C4-2B (cell line): ENCODE data around the gene BOLA1.

ENCODE experiments used
- H3K27ac ChIP-seq: fragments of 450-650 bp; 2 replicates; pipeline ENCODE4 v1.5.1; 2017
- ZFX ChIP-seq: fragments of 450-650 bp; IDR thresholded peaks from 2 replicates; pipeline ENCODE4 v1.6.1; 2017
- TF ChIP-seq, protein P1 (sequence below): fragments of 450-650 bp; conservative IDR thresholded peaks from 2 replicates; pipeline ENCODE4 v1.5.1; 2017; ENCODE audit warnings: mild to moderate bottlenecking

The BOLA1 gene

DNA sequence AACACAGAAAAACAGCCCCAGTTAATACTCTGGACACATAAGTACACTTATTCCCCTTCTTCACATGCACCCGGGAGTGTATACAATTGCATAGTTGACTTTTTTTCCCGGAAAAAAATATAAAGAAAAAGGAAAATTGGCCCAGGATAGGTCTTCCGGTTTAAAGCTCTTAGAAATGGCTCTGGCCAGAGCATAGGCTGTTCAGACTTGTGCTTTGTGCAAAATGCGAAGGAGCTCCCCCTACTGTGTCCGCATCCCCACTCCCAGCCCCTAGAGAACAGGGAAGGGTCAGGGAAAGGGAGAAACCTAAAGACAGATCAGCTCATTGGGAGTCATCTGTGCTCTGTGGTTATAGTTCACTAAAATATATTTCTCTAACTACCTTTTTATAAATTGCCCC, 42.8 kb downstream of the BOLA1 start:
- H3K27ac ChIP-seq = no peak overlapping the region
- no peak for TF ChIP-seq ZFX
- TF ChIP-seq, protein P1, sequence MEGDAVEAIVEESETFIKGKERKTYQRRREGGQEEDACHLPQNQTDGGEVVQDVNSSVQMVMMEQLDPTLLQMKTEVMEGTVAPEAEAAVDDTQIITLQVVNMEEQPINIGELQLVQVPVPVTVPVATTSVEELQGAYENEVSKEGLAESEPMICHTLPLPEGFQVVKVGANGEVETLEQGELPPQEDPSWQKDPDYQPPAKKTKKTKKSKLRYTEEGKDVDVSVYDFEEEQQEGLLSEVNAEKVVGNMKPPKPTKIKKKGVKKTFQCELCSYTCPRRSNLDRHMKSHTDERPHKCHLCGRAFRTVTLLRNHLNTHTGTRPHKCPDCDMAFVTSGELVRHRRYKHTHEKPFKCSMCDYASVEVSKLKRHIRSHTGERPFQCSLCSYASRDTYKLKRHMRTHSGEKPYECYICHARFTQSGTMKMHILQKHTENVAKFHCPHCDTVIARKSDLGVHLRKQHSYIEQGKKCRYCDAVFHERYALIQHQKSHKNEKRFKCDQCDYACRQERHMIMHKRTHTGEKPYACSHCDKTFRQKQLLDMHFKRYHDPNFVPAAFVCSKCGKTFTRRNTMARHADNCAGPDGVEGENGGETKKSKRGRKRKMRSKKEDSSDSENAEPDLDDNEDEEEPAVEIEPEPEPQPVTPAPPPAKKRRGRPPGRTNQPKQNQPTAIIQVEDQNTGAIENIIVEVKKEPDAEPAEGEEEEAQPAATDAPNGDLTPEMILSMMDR = no peak

DNA sequence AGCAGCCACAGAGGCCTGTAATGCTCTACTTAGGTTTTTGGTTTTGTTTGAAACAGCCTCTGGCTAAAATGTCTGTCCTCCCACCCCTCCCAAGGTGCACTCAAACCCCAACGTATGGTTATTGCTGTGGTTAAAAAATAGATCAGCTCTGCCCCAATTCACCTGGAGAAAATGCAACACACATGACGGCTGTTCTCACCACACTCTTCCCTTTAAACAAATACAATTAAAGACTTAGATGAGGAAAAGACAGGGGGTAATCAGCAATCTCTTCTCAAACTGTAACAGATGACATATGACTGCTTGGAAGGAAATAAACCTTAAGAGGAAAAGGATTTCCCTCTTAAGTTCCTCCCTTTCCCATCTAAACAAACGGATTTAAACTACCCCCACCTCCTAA, 43.5 kb downstream of the BOLA1 start:
- no peak overlapping the region for H3K27ac ChIP-seq
- TF ChIP-seq, protein P1 = no peak
- no peak for TF ChIP-seq ZFX

DNA sequence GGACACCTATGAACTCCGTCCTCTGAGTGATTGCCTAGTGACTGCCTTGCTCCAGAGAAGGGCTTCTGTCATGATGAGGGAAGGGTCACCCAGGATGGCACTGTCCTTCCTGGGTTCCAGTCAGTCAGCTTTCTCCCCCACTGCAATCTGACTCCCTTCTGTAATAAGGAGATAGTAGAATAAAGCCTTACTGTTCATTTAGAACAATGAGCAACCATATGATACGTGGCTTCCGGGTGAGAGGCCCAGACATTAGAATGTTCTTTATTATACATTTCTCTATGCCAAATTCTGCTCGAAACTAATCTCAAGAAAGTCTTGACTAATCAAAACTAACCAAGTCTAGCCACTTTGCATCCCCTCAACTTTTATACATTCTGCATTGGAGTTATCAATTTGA, 45.8 kb downstream of the BOLA1 start:
- no peak for TF ChIP-seq ZFX
- TF ChIP-seq, protein P1 = no peak
- H3K27ac ChIP-seq = no peak overlapping the region

DNA sequence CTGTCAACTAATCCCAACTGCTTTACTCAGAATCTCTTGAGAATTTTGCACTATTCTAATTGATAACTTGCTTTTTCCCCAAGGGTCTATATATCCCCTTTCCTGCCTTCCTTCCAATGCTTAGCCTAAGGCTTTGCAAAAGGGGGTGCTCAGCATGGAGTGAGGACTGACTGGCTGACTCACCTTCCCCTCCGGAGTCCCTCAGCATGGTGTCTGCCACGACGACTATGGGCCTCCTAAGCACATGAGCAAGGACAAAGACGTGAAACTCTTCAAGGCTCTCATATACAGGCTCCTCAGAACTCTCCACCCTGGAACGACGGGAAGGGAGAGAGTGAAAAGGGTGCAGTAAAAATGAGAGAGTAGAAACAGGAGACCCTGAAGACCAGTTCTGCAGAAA, 50.5 kb downstream of the BOLA1 start:
- TF ChIP-seq, protein P1 = no peak
- TF ChIP-seq ZFX = no peak
- H3K27ac ChIP-seq = no peak overlapping the region
